OCI-M2 (cell line): ENCODE results near the gene PLA2G4B.

Source experiments
- DNase-seq: peaks from one replicate; lab custom pipeline; 2025; ENCODE audit not compliant: unreplicated experiment; lab: John Stamatoyannopoulos, UW

Gene PLA2G4B

GRCh38 chr15:41850482-41851166 is 12.0 kb downstream of the PLA2G4B start:
- DNase-seq = no peak

- DNase-seq = no peak
These were observed 12.5 kb downstream of the PLA2G4B start for GRCh38 chr15:41851167-41851523.

- DNase-seq = no peak
These were observed 13.2 kb downstream of the PLA2G4B start for GRCh38 chr15:41851755-41852370.

GRCh38 chr15:41852736-41853590 is 14.3 kb downstream of the PLA2G4B start:
- no peak for DNase-seq

GRCh38 chr15:41853831-41854230 is 15.2 kb downstream of the PLA2G4B start:
- DNase-seq = no peak

- no peak for DNase-seq
These were observed 15.8 kb downstream of the PLA2G4B start for GRCh38 chr15:41854443-41854842.

GRCh38 chr15:41855261-41855961 is 16.8 kb downstream of the PLA2G4B start:
- no peak for DNase-seq

- no peak for DNase-seq
These were observed 17.6 kb downstream of the PLA2G4B start for GRCh38 chr15:41856262-41856661.

GRCh38 chr15:41856716-41857115 is 18.1 kb downstream of the PLA2G4B start:
- no peak for DNase-seq

GRCh38 chr15:41857316-41857715 is 18.7 kb downstream of the PLA2G4B start:
- no peak for DNase-seq

- DNase-seq = no peak
These were observed 20.1 kb downstream of the PLA2G4B start for GRCh38 chr15:41858756-41859155.

- no peak for DNase-seq
These were observed 21.6 kb downstream of the PLA2G4B start for GRCh38 chr15:41860049-41860828.

GRCh38 chr15:41861736-41862356 is 23.2 kb downstream of the PLA2G4B start:
- no peak for DNase-seq

GRCh38 chr15:41862515-41863116 is 24.0 kb downstream of the PLA2G4B start:
- DNase-seq = no peak

- DNase-seq = no peak
These were observed 26.9 kb downstream of the PLA2G4B start for GRCh38 chr15:41865490-41866055.

- no peak for DNase-seq
These were observed 27.6 kb downstream of the PLA2G4B start for GRCh38 chr15:41866263-41866703.

- DNase-seq = no peak
These were observed 28.4 kb downstream of the PLA2G4B start for GRCh38 chr15:41866872-41867579.

GRCh38 chr15:41868321-41868720 is 29.7 kb downstream of the PLA2G4B start:
- no peak for DNase-seq
